Endodermal cell (in vitro differentiated cells): ENCODE data around the gene UBE2D2. TPM values are rescaled to one million over a fixed set of nuclear protein-coding genes. Genes with fewer than 3 reads are reported as not detected.
A peak's percentile ranks its signal among the peaks of the same experiment; 100 is the strongest.

Source experiments
- DNase-seq: peaks from one replicate; pipeline ENCODE4 v3.0.0-alpha.2; 2017
- H3K27ac ChIP-seq: 2 replicates; pipeline ENCODE4 v1.5.1; 2013; ENCODE audit warnings: mild to moderate bottlenecking, low read depth, low read length, moderate library complexity
- H3K27me3 ChIP-seq: 2 replicates; pipeline ENCODE4 v1.6.1; 2013; ENCODE audit warnings: mild to moderate bottlenecking, low read length, moderate library complexity; ENCODE audit not compliant: insufficient read depth, control insufficient read depth, poor library complexity, severe bottlenecking
- H3K36me3 ChIP-seq: 2 replicates; pipeline ENCODE4 v1.7.0; 2013; ENCODE audit warnings: mild to moderate bottlenecking, low read length, moderate library complexity; ENCODE audit not compliant: control insufficient read depth, insufficient read depth
- H3K4me1 ChIP-seq: one replicate; pipeline ENCODE4 v1.7.0; 2013; ENCODE audit warnings: low read length; ENCODE audit not compliant: control insufficient read depth, insufficient read depth
- H3K4me3 ChIP-seq: 2 replicates; pipeline ENCODE4 v1.5.1; 2013; ENCODE audit warnings: mild to moderate bottlenecking, low read length, moderate library complexity
- H3K9ac ChIP-seq: 2 replicates; pipeline ENCODE4 v1.6.1; 2013; ENCODE audit warnings: mild to moderate bottlenecking, low read length, moderate library complexity; ENCODE audit not compliant: poor library complexity, severe bottlenecking; ENCODE audit errors: extremely low read depth
- H3K9me3 ChIP-seq: 2 replicates; pipeline ENCODE4 v1.6.1; 2013; ENCODE audit warnings: mild to moderate bottlenecking, low read length, moderate library complexity; ENCODE audit not compliant: control insufficient read depth
- H3K27ac Mint-ChIP-seq: 2 replicates; pipeline ENCODE4 v1.8.0; 2020; ENCODE audit warnings: mixed read lengths
- H3K27me3 Mint-ChIP-seq: 2 replicates; pipeline ENCODE4 v1.8.0; 2021; ENCODE audit warnings: mild to moderate bottlenecking, mixed read lengths; ENCODE audit not compliant: insufficient read depth
- H3K36me3 Mint-ChIP-seq: 2 replicates; pipeline ENCODE4 v1.8.0; 2020; ENCODE audit warnings: low read depth, mixed read lengths
- H3K4me1 Mint-ChIP-seq: 2 replicates; pipeline ENCODE4 v1.8.0; 2020; ENCODE audit warnings: mixed read lengths
- H3K4me3 Mint-ChIP-seq: 2 replicates; pipeline ENCODE4 v1.8.0; 2020; ENCODE audit warnings: mild to moderate bottlenecking, moderate library complexity, mixed read lengths
- H3K9me3 Mint-ChIP-seq: 2 replicates; pipeline ENCODE4 v1.8.0; 2020; ENCODE audit warnings: mild to moderate bottlenecking, mixed read lengths
- CTCF ChIP-seq: fragments of 200-600 bp; sonication (generic); conservative IDR thresholded peaks from 2 replicates; pipeline ENCODE4 v1.5.0; 2021; ENCODE audit warnings: antibody characterized with exemption, mild to moderate bottlenecking
- WGBS, 2 experiments: methylation state at CpG; one replicate each; pipeline versions ENCODE4 v1.1.5 to v1.1.7; 2013; ENCODE audit warnings: missing lambda C conversion rate in 2 of 2, mixed read lengths in 1 of 2; ENCODE audit not compliant: insufficient coverage in 1 of 2, insufficient read length in 1 of 2; 5-methylcytosine and 5-hydroxymethylcytosine counted together
- total RNA-seq, 2 donors: library from RNA; stranded (reverse); fragmentation: NEBNext Ultra II Directional in 1 of 2; extraction: Animal tissue kit (Norgen Biotek cat#: 25700) in 1 of 2; gene quantifications; 2 replicates in 1 of 2; 3 replicates in 1 of 2; pipeline ENCODE4 v1.2.1, GENCODE V29; 2021

UBE2D2 gene
- total RNA-seq, 2 donors from 2014 or later, result 172 to 202 TPM

- no peak for TF ChIP-seq CTCF
- Histone ChIP-seq H3K9ac (no peak overlapping the region), H3K4me3 (no peak overlapping the region), H3K27me3 (peaks cover 4% of the 10 kb centered on the region), H3K36me3 (no peaks in the 10 kb centered on the region), H3K4me1 (peaks cover 18% of the 10 kb centered on the region), H3K9me3 (no peaks in the 10 kb centered on the region), H3K27ac (no peak overlapping the region)
- peak; percentile 55 for DNase-seq
- Mint-ChIP-seq H3K4me3 (no peak overlapping the region), H3K36me3 (no peaks in the 10 kb centered on the region), H3K27ac (no peak overlapping the region), H3K27me3 (peaks cover 22% of the 10 kb centered on the region), H3K4me1 (peaks cover 49% of the 10 kb centered on the region), H3K9me3 (no peaks in the 10 kb centered on the region)
- 89 to 90% methylated on average over 4 to 6 of the region's 6 CpGs for WGBS, 2 experiments
These were observed 80.3 kb downstream of the UBE2D2 start for GRCh38 chr5:139641116-139642080.

GRCh38 chr5:139642213-139642612 lies 81.1 kb downstream of the UBE2D2 start:
- no peak for DNase-seq
- no peaks in the 10 kb centered on the region for H3K9me3 Mint-ChIP-seq
- H3K9me3 ChIP-seq, result no peaks in the 10 kb centered on the region
- H3K27me3 ChIP-seq, result peaks cover 10% of the 10 kb centered on the region
- H3K4me1 Mint-ChIP-seq, result peaks cover 49% of the 10 kb centered on the region
- no peak overlapping the region for H3K27ac ChIP-seq
- H3K36me3 ChIP-seq, result no peaks in the 10 kb centered on the region
- H3K4me3 Mint-ChIP-seq, result no peak overlapping the region
- peaks cover 28% of the 10 kb centered on the region for H3K27me3 Mint-ChIP-seq
- H3K4me3 ChIP-seq, result no peak overlapping the region
- no peak for TF ChIP-seq CTCF
- H3K27ac Mint-ChIP-seq, result no peak overlapping the region
- H3K36me3 Mint-ChIP-seq, result no peaks in the 10 kb centered on the region
- WGBS, 2 experiments, result 83% methylated on average over 1 to 7 of the region's 7 CpGs
- peaks cover 19% of the 10 kb centered on the region for H3K4me1 ChIP-seq
- no peak overlapping the region for H3K9ac ChIP-seq

DNA sequence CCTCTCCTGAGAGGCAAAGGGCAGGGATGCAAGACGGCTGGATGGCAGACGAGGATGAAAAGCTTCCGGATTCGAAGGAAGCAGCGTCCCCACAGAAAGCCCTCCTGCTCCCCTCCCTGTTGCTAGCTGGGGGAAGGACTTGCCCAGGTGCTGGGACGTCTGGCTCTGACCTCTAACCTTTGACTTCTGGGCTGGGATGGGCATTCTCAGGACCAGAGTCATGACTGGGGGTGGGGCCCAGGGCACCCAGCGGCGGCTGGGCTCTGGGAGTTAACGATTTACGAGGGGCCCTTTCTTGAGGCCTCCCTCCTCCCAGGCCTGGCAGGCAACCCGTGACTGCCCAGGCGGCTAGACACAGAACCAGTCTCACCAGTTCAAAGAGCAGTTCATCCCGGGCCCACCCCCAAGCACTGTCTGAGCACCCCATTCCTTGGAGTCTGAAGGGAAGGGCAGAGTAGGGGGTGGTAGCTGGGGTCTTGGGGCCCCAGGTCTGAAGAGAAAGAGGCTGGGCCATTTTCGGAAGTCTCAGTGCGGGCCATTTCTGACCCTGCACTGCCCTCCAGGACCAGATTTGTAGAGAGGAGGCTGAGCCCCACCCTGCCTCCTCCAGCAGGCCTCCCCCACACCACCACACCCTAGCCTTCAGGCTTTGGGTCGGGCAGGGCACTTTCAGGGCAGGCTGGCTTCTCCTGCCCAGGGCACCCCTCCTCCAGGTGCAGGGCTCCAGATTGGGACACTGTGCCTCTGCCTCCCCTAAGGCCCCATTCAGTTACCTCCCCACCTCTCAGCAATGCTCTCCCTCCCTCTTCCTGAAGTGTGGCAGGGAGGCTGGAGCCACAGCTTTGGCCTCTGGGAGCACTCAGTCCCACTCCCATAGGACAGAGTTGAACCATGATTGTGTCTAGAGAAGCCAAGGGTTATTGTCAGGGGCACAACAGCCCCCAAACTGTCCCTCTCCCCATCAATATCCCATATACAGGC lies 82.0 kb downstream of the UBE2D2 start:
- peak; percentile 59 for DNase-seq
- Histone ChIP-seq H3K9ac (no peak overlapping the region), H3K36me3 (no peaks in the 10 kb centered on the region), H3K4me1 (peaks cover 12% of the 10 kb centered on the region), H3K27ac (no peak overlapping the region), H3K9me3 (no peaks in the 10 kb centered on the region), H3K27me3 (peaks cover 15% of the 10 kb centered on the region), H3K4me3 (no peak overlapping the region)
- Mint-ChIP-seq H3K36me3 (no peaks in the 10 kb centered on the region), H3K9me3 (no peaks in the 10 kb centered on the region), H3K4me3 (no peak overlapping the region), H3K27me3 (peaks cover 28% of the 10 kb centered on the region), H3K4me1 (peaks cover 51% of the 10 kb centered on the region), H3K27ac (peak overlapping the region; percentile 31)
- WGBS, 2 experiments, result 67 to 80% methylated on average over 10 to 16 of the region's 16 CpGs
- no peak for TF ChIP-seq CTCF
